ENCODE measurements around the gene ARMC10.
"Not testable (repeated sequence)": the region's sequence is repeated elsewhere in the genome, so short reads cannot be mapped to it uniquely, and the experiment has no call there.

ARMC10 gene

GRCh38 chr7:103134836-103135554, 60.1 kb downstream of the ARMC10 start:
- DNase-seq (ENCODE audit: extremely low read depth, low read depth), result no peak
- H3K4me3 ChIP-seq (replicated peaks; ENCODE audit: low read depth, low read length), result no peak overlapping the region
- no peak for TF ChIP-seq CTCF (IDR thresholded peaks at IDR 0.05; ENCODE audit: low read depth, low read length, missing control alignments)

- DNase-seq (ENCODE audit: extremely low read depth, low read depth), result no peak
- no peak for TF ChIP-seq CTCF (IDR thresholded peaks at IDR 0.05; ENCODE audit: low read depth, low read length, missing control alignments)
- H3K4me3 ChIP-seq (replicated peaks; ENCODE audit: low read depth, low read length), result no peak overlapping the region
Observed at GRCh38 chr7:103140061-103140460, 65.1 kb downstream of the ARMC10 start.

- no peak overlapping the region for H3K4me3 ChIP-seq (replicated peaks; ENCODE audit: low read depth, low read length)
- no peak for TF ChIP-seq CTCF (IDR thresholded peaks at IDR 0.05; ENCODE audit: low read depth, low read length, missing control alignments)
- DNase-seq (ENCODE audit: extremely low read depth, low read depth), result no peak
Observed at GRCh38 chr7:103140685-103141084, 65.7 kb downstream of the ARMC10 start.

- H3K4me3 ChIP-seq (replicated peaks; ENCODE audit: low read depth, low read length), result no peak overlapping the region
- no peak for DNase-seq (ENCODE audit: extremely low read depth, low read depth)
Observed at GRCh38 chr7:103141753-103142404, 66.9 kb downstream of the ARMC10 start.

GRCh38 chr7:103142494-103142893, 67.6 kb downstream of the ARMC10 start:
- DNase-seq (ENCODE audit: extremely low read depth, low read depth), result no peak
- H3K4me3 ChIP-seq (replicated peaks; ENCODE audit: low read depth, low read length), result no peak overlapping the region
- no peak for TF ChIP-seq CTCF (IDR thresholded peaks at IDR 0.05; ENCODE audit: low read depth, low read length, missing control alignments)

More at GRCh38 chr7:103141753-103142404, 66.9 kb downstream of the ARMC10 start:
- no peak for TF ChIP-seq CTCF (IDR thresholded peaks at IDR 0.05; ENCODE audit: low read depth, low read length, missing control alignments)

GRCh38 chr7:103143868-103144267, 68.9 kb downstream of the ARMC10 start:
- H3K4me3 ChIP-seq (replicated peaks; ENCODE audit: low read depth, low read length), result no peak overlapping the region
- TF ChIP-seq CTCF (IDR thresholded peaks at IDR 0.05; ENCODE audit: low read depth, low read length, missing control alignments), result no peak
- DNase-seq (ENCODE audit: extremely low read depth, low read depth), result no peak

- not testable (repeated sequence) for DNase-seq (ENCODE audit: extremely low read depth, low read depth); H3K4me3 ChIP-seq (replicated peaks; ENCODE audit: low read depth, low read length)
Observed at GRCh38 chr7:103144754-103145153, 69.8 kb downstream of the ARMC10 start.

Data from HFF-Myc (cell line).